ENCODE measurements around the gene DLGAP4.
A peak's percentile ranks its signal among the peaks of the same experiment; 100 is the strongest.

The DLGAP4 gene

GRCh38 chr20:36481380-36482043 is 175.4 kb downstream of the DLGAP4 start:
- DNase-seq = no peak

DNA sequence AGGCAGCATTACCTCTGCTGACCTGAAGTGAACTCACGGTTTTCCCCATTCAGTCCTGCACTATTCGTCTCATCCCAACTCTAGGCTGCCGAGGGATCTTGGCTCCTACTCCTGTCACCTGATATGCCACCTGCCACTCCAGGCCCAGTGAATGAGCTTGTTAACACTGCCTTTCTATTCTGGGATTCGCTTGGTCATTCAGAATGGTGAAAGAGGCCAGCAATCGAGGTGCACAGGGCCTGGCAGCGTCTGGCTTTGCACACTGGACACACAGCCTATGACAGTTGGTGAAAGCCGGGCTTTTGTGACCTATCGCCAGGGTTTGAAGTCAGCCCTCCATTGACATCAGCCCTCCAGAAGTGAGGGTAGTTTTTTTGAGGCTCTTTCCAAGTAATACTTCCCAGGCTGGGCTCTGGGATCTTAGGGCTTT is 175.9 kb downstream of the DLGAP4 start:
- no peak for DNase-seq

DNA sequence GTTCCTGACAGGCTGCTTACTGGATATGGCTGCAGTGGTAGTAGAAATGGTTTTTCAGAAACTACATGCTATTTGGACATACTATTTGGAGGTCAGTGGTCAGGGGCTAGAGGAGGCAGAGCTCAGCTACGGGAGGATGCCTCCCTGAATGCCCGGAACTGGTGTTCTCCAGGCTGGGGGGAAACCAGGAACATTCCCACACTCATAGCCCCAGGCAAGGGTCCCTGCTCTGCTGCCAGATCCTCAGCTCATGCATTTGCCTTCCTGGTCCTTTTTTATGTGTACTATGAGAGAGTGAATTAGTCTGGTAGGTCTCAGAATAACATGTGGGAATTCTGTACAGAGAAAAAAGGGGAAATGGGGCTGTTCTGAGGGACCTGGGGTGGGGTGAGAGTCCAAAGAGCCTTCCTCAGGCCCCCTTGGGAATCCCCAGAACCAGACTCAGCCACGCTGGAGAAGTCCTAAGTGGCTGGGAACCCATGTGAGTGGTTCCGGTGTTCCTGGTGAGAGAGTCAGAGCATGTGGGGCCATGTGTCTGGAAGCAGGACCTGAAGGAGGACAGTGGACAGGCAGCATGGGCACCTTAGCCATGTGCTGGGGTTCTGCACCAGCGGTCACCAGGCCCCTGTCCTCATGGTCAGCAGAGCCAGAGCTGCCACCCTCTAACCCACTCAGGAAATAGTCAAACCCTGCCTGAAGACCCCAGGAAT is 177.2 kb downstream of the DLGAP4 start:
- no peak for DNase-seq

DNA sequence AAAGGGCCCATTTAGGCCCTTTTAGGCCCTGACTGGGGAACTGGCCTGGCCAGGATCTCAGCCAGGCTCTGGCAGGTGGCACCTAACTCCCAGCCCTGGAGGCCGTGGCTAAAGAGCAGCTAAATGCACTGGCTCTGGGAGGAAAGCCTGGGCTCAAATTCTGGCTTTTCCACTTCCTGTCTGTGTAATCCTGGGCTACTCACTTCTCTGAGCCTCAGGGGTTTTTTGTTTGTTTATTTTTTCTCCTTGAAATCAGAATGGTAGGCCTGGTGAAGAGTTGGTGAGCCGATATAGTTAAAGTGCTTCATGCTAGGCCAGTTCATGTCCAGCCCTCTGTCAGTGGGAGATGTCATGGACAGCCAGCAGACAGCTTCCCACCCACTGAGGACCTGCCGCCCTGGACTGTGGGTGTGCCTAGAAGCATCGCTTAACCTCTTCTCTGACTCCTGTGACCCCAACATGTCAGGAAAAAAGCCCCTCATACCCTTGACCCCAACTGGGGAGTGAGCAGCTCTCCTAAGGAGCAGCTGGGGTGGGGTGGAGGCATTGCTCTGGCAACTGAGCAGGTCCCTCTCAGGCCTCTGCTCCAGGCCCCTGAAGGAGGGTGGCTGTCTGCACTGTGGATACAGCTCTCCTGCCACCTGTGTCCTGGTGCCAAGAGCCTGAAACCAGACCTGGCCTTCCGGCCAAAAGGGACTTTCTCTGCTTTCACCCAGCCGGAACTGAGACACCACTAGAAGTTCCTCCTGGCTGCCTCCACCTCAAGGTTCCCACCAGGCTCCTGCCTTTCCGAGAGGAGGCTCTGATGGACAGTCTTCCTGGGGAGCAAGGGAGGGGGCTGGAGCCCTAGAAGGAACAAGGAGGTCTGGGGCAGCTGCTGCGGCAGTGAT is 178.0 kb downstream of the DLGAP4 start:
- no peak for DNase-seq

- DNase-seq = no peak
Observed at GRCh38 chr20:36485286-36485685, 179.1 kb downstream of the DLGAP4 start.

DNA sequence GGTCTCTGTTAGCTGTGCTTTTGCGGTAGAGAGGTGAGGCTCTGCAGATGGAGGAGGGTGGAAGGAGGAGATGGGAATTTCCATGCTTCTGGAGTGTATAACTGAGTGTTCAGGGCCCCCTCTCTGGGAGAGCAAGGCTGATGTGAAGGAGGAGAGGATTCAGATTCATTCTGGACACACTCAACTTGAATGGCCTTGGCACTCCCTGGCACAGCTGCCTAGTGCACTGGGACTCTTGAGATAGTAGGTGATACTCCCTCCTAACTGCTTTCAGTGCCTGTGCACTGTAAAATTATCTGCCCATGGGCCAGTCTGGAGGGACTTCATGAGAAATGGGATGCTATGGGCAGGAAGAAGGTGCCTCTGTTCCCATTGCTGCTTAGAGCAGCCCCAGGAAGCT is 180.9 kb downstream of the DLGAP4 start:
- no peak for DNase-seq

DNA sequence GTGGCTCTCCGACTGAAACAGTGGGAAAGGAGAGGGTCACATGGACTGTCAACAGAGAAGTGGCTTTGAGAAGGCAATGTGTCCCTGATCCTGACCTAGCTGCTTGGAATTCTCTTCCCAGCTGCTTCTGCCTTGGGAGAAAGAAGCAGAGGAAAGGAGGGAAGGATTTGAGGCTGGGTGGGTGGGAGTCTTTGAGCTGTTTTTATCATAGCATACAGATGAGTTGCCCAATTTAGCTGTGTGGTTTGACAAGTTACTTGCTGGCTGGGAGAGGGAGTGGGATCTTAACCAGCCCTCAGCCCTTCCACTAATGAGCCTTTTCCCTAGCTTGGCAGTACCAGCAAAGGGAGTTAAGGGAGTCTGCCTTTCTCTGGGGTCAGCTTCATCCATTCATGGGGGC is 184.1 kb downstream of the DLGAP4 start:
- DNase-seq = no peak

GRCh38 chr20:36491901-36492617 is 185.9 kb downstream of the DLGAP4 start:
- DNase-seq = peak; percentile 60

DNA sequence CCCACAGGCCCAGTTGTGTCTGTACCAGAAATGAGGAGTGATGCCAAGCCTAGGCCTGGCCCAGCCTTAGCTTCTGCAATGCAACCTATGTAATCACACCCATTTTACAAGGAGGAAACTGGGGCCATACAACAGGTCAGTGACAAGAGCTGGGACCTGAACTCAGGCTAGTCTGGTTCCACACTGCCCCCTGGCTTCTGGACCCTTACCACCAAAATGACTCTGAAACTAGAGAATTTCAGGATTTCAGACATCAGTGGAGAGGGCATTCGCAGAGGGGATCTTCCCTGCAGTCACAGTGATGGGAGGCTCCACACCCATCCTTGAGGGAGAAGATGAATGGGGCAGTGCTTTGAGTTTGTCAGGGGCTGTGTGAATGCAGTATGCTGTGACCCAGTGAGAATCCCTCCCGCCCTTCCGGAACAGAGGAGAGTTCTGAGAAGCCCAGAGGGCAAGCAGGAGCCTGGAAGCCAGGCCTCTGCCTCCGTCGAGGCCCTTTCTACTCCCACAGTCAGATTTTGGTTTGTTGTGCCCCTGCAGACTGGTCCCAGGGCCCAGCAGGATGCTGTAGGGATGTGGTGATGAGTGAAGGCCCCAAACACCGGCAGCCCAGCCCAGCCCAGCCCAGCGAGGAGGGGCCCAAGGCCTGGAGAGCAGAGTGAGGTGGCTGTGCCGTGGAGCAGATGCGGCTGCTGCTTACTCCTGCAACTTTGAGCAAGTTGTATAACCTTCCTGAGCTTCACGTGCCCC is 187.1 kb downstream of the DLGAP4 start:
- DNase-seq = no peak

- DNase-seq = no peak
Observed at GRCh38 chr20:36493801-36494114, 187.6 kb downstream of the DLGAP4 start.

DNA sequence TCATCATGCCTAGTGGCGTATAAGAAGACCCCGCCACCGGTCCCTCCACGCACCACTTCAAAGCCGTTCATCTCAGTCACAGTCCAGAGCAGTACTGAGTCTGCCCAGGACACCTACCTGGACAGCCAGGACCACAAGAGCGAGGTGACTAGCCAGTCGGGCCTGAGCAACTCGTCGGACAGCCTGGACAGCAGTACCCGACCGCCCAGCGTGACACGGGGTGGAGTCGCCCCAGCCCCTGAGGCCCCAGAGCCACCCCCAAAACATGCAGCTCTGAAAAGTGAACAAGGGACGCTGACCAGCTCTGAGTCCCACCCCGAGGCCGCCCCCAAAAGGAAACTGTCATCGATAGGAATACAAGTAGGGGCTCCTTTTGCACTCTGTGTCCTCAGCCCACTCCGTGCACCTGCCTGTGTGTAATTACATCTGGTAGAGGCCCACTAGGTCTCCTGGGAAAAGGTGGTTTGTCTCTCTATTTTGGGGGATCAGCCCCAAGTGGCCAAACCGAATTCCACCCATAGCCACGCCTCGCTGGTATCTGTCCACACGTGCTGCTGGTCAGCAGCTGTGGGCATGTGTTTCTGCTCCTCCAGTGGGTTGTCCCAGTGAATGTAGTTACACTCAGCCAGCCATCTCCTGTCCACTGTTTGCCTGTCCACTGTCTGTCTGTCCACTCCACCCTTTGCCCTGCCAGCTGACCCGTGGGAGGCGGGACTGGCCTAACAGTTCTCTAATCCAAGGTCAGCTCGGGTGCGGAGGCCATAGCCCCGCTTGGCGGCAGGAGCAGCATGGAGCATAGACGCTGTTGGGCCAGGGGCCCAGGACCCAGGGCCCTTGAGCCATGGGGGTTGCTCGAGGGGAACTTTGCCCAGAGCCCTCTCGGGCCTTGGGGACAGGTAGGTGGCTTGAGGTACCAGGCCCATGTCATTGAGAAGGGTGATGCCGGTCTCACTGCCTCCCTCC is 190.8 kb downstream of the DLGAP4 start:
- DNase-seq = no peak

GRCh38 chr20:36497856-36498255 is 191.7 kb downstream of the DLGAP4 start:
- no peak for DNase-seq

DNA sequence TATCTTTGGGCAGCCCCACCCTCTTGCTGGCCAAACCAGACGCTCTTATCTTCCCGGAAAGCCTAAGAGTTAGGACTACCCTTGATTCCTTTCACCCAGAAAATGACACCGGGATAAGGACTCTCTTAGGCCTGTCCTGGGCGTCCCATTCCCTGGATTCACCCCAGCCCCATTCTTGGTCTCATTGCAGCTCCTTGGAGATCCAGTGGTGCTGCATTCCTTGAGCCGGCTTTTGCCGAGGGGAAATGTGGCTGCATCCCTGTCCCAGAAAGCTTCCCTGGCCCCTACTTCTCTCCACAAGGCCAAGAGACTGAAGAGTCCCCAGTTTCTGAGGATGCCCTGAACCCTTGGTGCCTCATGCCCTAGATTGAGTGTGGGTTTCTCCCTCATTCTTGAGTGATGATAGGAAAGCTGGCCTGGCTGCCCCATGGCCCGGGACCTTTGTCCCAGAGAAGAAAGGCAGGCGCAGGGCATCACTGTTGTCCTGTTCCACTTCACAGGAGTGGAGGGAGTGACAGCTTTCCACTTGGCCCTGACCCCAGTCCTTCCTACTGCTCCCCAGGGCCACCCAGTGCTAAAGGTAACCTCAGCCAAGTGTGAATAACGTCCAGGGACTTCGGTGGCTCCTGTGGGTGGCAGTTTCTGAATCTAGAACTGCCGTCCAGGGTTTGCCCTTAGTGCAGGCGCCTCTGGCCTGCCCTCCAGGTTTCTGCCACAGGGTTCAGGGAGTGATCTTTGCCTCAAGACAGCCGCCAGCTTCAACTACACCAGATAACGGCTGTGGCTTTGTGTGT is 192.4 kb downstream of the DLGAP4 start:
- DNase-seq = no peak

GRCh38 chr20:36499211-36499610 is 193.1 kb downstream of the DLGAP4 start:
- no peak for DNase-seq

DNA sequence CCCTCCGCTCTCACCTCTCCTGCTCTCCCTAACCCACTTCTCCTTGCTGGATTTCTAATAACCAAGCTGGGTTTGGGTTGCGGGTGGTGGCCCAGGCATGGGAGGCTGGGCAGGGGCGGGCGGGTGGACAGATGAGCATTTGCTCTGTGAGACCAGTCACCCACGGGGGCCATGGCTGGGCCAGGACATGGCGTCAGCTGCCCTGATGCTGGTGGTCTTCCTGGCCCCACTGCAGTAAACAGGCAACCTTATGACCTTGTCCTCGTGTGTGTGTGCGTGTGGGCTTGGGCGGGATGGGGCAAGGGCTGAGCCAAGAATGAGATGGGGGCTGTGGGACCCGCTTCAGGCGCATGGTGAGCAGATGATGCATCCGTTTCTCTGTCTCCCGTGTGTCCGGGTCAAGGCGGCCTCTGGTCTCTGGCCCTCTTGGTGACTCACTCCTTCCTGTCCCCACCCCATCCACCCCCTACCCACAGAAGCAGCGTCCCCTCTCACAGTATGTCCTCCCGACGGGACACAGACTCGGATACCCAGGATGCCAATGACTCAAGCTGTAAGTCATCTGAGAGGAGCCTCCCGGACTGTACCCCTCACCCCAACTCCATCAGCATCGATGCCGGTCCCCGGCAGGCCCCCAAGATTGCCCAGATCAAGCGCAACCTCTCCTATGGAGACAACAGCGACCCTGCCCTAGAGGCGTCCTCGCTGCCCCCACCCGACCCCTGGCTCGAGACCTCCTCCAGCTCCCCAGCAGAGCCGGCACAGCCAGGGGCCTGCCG is 193.8 kb downstream of the DLGAP4 start:
- DNase-seq = no peak

DNA sequence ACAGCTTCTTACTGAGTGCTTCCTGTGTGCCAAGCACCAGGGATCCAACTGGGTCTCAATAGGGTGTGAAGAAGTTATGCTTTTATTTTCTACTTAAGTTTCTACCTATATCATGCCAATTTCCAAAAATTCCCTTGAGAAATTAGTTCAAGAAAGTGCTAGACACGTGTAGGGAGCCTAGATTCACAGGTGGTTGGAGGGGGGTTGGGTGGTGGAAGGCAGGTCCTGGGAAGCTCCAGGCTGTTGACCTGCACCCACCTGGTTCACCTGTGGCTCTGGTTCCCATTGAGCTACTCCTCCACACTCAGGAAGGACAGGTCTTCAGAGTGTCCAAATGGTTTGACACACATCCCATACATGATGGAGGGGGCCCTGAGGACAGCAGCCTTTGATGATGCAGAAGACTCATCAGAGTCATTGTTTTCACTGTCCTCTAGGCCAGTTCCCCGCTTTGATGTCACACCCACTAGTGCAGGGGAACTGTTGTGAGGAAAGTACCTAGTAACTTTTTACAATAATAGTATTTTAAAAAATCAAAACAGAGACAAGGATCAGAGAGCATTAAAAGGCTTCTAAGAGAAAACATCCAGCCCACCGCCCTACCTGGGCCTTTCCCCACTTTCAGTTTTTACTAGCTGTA is 195.3 kb downstream of the DLGAP4 start:
- DNase-seq = no peak

DNA sequence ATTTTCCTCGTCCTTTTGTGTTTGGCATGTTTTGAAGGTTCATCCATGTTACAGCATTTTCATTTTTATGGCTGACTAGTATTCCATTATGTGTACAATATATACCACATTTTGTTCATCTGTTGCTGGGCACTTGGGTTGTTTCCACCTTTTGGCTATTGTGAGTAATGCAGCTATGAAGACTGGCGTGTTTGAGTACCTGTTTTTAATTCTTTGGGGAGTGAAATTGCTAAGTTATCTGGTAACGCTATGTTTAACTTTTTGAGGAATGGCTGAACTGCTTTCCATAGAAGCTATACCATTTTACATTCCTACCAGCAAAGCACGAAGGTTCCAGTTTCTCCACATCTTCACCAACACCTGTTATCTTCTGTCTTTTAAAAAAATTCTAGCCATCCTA is 198.2 kb downstream of the DLGAP4 start:
- DNase-seq = no peak

GRCh38 chr20:36506253-36506652 is 200.1 kb downstream of the DLGAP4 start:
- DNase-seq = no peak

DNA sequence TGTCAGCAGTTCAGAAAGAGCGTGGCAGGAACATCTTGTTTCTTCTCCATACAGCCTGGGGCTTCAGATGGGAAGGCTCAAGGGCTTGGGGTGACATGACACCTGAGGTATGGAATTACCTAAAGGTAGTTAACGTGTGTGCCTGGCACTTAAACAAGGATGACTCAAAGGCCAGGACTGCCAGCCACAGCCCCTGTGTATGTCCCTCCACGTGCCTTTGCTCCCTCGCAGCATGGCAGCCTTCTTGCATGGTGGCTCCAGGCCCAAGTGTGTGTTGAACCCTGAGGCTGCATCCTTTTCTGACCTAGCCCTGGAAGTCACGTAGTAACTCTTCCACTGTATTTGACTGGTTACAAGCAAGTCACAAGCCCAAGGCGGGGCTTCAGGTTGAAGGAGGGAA is 201.6 kb downstream of the DLGAP4 start:
- no peak for DNase-seq
